Astrocyte of the spinal cord (primary cell): ENCODE data around the gene RNU6-9.

Experiments used
- DNase-seq: peaks from one replicate; pipeline ENCODE4 v3.0.0; 2011; ENCODE audit warnings: low read depth, low spot score
- H3K4me3 ChIP-seq: 2 replicates; pipeline ENCODE4 v1.5.1; 2011; ENCODE audit warnings: low read depth, mild to moderate bottlenecking, low read length, moderate library complexity
- CTCF ChIP-seq: IDR thresholded peaks from 2 replicates; pipeline ENCODE4 v1.5.1; 2012; ENCODE audit warnings: low read depth, mild to moderate bottlenecking, low read length, inconsistent platforms
- in situ Hi-C: cut with HindIII; loops from 2 replicates; pipeline ENCODE4 v1.10.0; 2017; ENCODE audit warnings: low sequenced_read_pairs

RNU6-9 gene

GRCh38 chr19:869245-870177 lies 23.8 kb upstream of the RNU6-9 start:
- no peak for TF ChIP-seq CTCF
- DNase-seq = peak; percentile 96
- in situ Hi-C loops = no loop called here
- no peak overlapping the region for H3K4me3 ChIP-seq

- DNase-seq = no peak
- in situ Hi-C loops = no loop called here
- no peak for TF ChIP-seq CTCF
- no peak overlapping the region for H3K4me3 ChIP-seq
These were observed 23.0 kb upstream of the RNU6-9 start for GRCh38 chr19:870314-870713.

- no peak overlapping the region for H3K4me3 ChIP-seq
- in situ Hi-C loops = no loop called here
- no peak for TF ChIP-seq CTCF
- DNase-seq = peak; percentile 45
These were observed 22.3 kb upstream of the RNU6-9 start for GRCh38 chr19:870963-871401.

DNA sequence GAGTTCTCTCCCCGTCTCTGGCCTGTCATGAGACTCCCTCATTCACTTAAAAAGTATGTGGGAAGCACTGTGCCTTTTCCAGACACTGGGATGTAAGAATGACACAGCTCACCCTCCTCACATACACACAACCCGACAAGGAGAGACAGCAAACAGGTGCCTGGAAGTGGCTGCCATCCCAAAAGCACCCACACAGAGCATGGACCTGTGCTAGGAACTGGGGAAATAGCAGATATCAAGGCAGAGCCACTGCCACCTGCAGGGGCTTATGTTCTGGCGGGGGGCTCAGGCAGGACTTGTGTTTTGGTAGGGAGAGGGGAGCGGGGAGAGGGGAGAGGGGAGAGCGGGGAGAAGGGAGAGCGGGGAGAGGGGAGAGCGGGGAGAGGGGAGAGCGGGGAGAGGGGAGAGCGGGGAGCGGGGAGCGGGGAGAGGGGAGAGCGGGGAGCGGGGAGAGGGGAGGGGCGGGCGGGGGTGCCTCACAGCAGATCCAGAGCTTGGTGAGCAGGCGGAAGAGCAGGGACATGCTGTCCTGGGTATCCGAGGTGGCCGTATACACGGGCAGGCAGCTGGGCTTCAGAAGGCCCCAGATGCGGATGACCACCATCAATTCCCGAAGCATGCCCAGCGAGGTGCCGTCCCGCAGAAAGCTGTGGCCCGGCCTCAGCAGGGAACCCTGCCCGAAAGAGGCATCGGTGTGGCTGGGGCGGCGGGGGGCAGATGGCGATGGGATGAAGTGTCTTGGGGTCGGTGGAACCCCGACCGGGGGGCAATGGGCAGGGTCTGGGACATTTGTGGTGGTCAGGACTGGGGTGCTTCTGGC lies 21.6 kb upstream of the RNU6-9 start:
- DNase-seq = no peak
- H3K4me3 ChIP-seq = no peak overlapping the region
- in situ Hi-C loops = no loop called here
- no peak for TF ChIP-seq CTCF

GRCh38 chr19:872266-872951 lies 20.9 kb upstream of the RNU6-9 start:
- no peak for TF ChIP-seq CTCF
- peak; percentile 34 for DNase-seq
- H3K4me3 ChIP-seq = no peak overlapping the region
- in situ Hi-C loops = no loop called here

- DNase-seq = no peak
- in situ Hi-C loops = no loop called here
- H3K4me3 ChIP-seq = no peak overlapping the region
- TF ChIP-seq CTCF = no peak
These were observed 20.2 kb upstream of the RNU6-9 start for GRCh38 chr19:873084-873483.
